Astrocyte of the spinal cord (primary cell): ENCODE data around the gene REEP5.
"Not testable (repeated sequence)": the region's sequence is repeated elsewhere in the genome, so short reads cannot be mapped to it uniquely, and the experiment has no call there.

ENCODE experiments used
- DNase-seq: peaks from one replicate; pipeline ENCODE4 v3.0.0; 2011; ENCODE audit warnings: low read depth, low spot score
- H3K4me3 ChIP-seq: 2 replicates; pipeline ENCODE4 v1.5.1; 2011; ENCODE audit warnings: low read depth, mild to moderate bottlenecking, low read length, moderate library complexity
- in situ Hi-C: cut with HindIII; loops from 2 replicates; pipeline ENCODE4 v1.10.0; 2017; ENCODE audit warnings: low sequenced_read_pairs
- TF ChIP-seq, protein P1 (sequence below): IDR thresholded peaks from 2 replicates; pipeline ENCODE4 v1.5.1; 2012; ENCODE audit warnings: low read depth, mild to moderate bottlenecking, low read length, inconsistent platforms

Gene REEP5

GRCh38 chr5:112921833-112922817, at the start of gene REEP5:
REEP5 (minus strand) TSS chr5:112922227; CDS start chr5:112922190, 37 bp downstream.
- H3K4me3 ChIP-seq = peak within 1 kb of the TSS; percentile 82
- in situ Hi-C loops = no loop called here
- peak; percentile 75 for DNase-seq
- TF ChIP-seq, protein P1, sequence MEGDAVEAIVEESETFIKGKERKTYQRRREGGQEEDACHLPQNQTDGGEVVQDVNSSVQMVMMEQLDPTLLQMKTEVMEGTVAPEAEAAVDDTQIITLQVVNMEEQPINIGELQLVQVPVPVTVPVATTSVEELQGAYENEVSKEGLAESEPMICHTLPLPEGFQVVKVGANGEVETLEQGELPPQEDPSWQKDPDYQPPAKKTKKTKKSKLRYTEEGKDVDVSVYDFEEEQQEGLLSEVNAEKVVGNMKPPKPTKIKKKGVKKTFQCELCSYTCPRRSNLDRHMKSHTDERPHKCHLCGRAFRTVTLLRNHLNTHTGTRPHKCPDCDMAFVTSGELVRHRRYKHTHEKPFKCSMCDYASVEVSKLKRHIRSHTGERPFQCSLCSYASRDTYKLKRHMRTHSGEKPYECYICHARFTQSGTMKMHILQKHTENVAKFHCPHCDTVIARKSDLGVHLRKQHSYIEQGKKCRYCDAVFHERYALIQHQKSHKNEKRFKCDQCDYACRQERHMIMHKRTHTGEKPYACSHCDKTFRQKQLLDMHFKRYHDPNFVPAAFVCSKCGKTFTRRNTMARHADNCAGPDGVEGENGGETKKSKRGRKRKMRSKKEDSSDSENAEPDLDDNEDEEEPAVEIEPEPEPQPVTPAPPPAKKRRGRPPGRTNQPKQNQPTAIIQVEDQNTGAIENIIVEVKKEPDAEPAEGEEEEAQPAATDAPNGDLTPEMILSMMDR = peak; percentile 65

DNA sequence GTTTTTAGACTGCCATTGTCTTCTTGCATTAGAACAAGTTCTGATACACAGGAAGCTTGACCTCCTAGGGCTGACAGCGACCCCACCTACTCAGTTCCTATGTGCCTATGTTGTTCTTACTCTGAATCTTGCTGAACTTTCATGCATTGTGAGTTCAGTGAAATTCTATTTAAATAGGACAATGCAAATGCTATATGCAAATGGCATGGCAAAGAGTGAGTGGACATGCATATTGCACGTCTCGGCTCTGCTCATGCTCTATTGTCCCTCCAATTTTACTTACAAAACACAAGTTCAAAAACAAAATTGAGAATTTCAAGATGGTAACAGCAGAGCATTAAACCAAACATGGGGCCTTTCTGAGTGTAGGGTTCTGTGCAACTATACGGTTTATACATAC, 49.2 kb upstream of the REEP5 start:
- in situ Hi-C loops = no loop called here
- TF ChIP-seq, protein P1 = no peak
- H3K4me3 ChIP-seq = no peak overlapping the region
- DNase-seq = no peak

DNA sequence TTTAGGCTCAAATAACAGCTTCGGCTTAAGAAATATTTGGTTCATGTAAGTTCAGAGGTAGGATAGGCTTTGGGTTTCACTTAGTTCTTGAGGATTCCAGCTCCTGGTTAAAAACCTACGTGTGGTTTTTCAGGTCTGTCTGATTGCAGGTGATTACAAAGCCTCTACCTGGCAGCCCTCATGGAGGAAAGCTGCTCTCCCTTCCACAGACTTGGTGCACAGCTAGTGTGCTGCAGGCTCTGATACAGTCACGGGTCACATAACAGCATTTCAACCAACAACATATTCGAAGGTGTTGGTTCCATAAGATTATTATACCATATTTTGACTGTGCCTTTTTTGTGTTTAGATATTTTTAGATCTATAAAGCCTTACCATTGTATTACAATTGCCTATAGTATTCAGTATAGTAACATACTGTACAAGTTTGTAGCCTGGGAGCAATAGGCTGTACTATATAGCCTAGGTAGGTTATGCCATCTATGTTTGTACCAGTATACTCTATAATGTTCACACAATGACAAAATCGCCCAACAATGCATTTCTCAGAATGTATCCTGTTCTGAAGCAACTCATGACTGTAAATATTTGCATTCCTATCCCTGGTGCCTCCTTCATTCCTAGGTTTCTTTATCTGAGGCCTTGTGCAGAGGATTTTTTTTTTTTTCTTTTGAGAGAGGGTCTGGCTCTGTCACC, 46.5 kb upstream of the REEP5 start:
- TF ChIP-seq, protein P1 = no peak
- no peak for DNase-seq
- in situ Hi-C loops = no loop called here
- H3K4me3 ChIP-seq = no peak overlapping the region

GRCh38 chr5:112967520-112968083, 45.6 kb upstream of the REEP5 start:
- in situ Hi-C loops = no loop called here
- no peak overlapping the region for H3K4me3 ChIP-seq
- DNase-seq = no peak
- TF ChIP-seq, protein P1 = no peak

DNA sequence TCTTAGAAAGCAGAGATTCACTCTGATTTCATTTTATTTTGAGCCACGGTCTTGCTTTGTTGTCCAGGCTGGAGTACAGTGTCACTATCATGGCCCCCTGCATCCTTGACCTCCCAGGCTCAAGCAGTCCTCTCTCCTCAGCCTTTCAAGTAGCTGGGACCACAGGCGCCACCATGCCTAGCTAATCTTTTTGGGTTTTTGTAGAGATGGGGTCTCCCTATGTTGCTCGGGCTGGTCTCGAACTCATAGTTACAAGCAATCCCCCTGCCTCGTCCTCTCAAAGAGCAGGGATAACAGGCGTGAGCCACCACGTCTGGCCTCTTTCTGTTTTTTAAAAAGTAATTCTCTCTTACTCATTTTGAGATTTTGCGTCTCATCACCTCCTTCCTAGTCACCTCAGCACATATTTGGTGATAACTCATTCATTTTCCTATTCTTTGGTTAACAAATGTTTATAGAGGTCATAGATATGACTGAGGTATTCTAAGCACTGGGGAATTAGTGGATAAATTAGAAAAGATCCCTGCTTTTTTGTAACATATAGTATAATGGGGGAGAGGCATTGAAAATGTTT, 43.8 kb upstream of the REEP5 start:
- in situ Hi-C loops = no loop called here
- TF ChIP-seq, protein P1 = no peak
- DNase-seq = no peak
- H3K4me3 ChIP-seq = no peak overlapping the region

GRCh38 chr5:112963374-112963733, 41.3 kb upstream of the REEP5 start:
- H3K4me3 ChIP-seq, DNase-seq, in situ Hi-C loops: not testable (repeated sequence)
